CD4-positive, alpha-beta T cell (primary cell): Measurements from ENCODE around the gene ITGAL. TPM values are rescaled to one million over a fixed set of nuclear protein-coding genes. Genes with fewer than 3 reads are reported as not detected.
"Not testable (repeated sequence)": the region's sequence is repeated elsewhere in the genome, so short reads cannot be mapped to it uniquely, and the experiment has no call there.

Source experiments
- ATAC-seq: fragments of 200-7000 bp; cut with Tn5 transposase; one replicate; pipeline ENCODE4 v1.10.0; 2022; ENCODE audit warnings: mild to moderate bottlenecking; ENCODE audit not compliant: poor library complexity
- CTCF ChIA-PET: fragments of 350-600 bp; sonication (Branson Sonifier 250); formaldehyde crosslinking; loops from one replicate; lab custom pipeline; 2021; ENCODE audit warnings: antibody characterized with exemption, inconsistent platforms; lab: Charles Lee
- POLR2A ChIA-PET: fragments of 350-600 bp; sonication (Branson Sonifier 250); formaldehyde crosslinking; loops from one replicate; lab custom pipeline; 2021; ENCODE audit warnings: antibody characterized with exemption, inconsistent platforms; lab: Charles Lee
- DNase-seq, 14 experiments: peaks; one replicate each; pipeline ENCODE4 v3.0.0-alpha.2; 2013 to 2020; ENCODE audit warnings: mixed read lengths in 2 of 14
- H3K27ac ChIP-seq, 2 donors: one replicate each; pipeline versions ENCODE4 v1.5.1 to v1.7.0; 2013; ENCODE audit warnings: low read length in 2 of 2, low read depth in 1 of 2, mild to moderate bottlenecking in 1 of 2
- H3K27me3 ChIP-seq, 2 experiments: 1 replicate in 1 of 2; 2 replicates in 1 of 2; pipeline versions ENCODE4 v1.6.1 to v1.7.0; 2013; ENCODE audit warnings: low read length in 2 of 2, control low read depth in 1 of 2, mild to moderate bottlenecking in 1 of 2, moderate library complexity in 1 of 2; ENCODE audit not compliant: insufficient read depth in 2 of 2, control insufficient read depth in 1 of 2
- H3K36me3 ChIP-seq: one replicate; pipeline ENCODE4 v1.6.1; 2013; ENCODE audit warnings: low read length, control low read depth; ENCODE audit not compliant: insufficient read depth
- H3K4me1 ChIP-seq: one replicate; pipeline ENCODE4 v1.6.1; 2013; ENCODE audit warnings: low read length, control low read depth; ENCODE audit not compliant: insufficient read depth
- H3K4me3 ChIP-seq: one replicate; pipeline ENCODE4 v1.5.1; 2013; ENCODE audit warnings: mild to moderate bottlenecking, low read length, moderate library complexity
- H3K9me3 ChIP-seq, 2 experiments: 1 replicate in 1 of 2; 2 replicates in 1 of 2; pipeline versions ENCODE4 v1.6.1 to v1.7.0; 2013; ENCODE audit warnings: low read length in 2 of 2, mild to moderate bottlenecking in 2 of 2, control low read depth in 1 of 2, moderate library complexity in 1 of 2; ENCODE audit not compliant: control insufficient read depth in 1 of 2, insufficient read depth in 1 of 2
- H3K27ac Mint-ChIP-seq: one replicate; pipeline ENCODE4 v1.8.0; 2020; ENCODE audit warnings: mixed read lengths
- H3K27me3 Mint-ChIP-seq: one replicate; pipeline ENCODE4 v1.8.0; 2021; ENCODE audit warnings: mixed read lengths
- H3K36me3 Mint-ChIP-seq: one replicate; pipeline ENCODE4 v1.8.0; 2021; ENCODE audit warnings: low read depth, mixed read lengths
- H3K4me1 Mint-ChIP-seq: one replicate; pipeline ENCODE4 v1.8.0; 2021; ENCODE audit warnings: low read depth, mixed read lengths
- H3K4me3 Mint-ChIP-seq: one replicate; pipeline ENCODE4 v1.8.0; 2020; ENCODE audit warnings: mild to moderate bottlenecking, mixed read lengths
- H3K9me3 Mint-ChIP-seq: one replicate; pipeline ENCODE4 v1.8.0; 2020; ENCODE audit warnings: mixed read lengths
- CTCF ChIP-seq: fragments of 200-600 bp; IDR thresholded peaks from one replicate; pipeline ENCODE4 v1.8.0; 2022; ENCODE audit warnings: antibody characterized with exemption, mild to moderate bottlenecking
- intact Hi-C, 2 experiments: fragments of 100-400 bp; cut with DNase I in 1 of 2; cut with micrococcal nuclease in 1 of 2; formaldehyde crosslinking; loops; one replicate each; pipeline versions ENCODE4 v1.15.1 to v1.9.0; 2023 to 2025; cut with DNase I, micrococcal nuclease
- total RNA-seq, 174 experiments: library from RNA in 2 of 174; stranded (reverse) in 2 of 174; gene quantifications; one replicate each; pipeline ENCODE4 v1.2.3 and lab custom pipeline; 2021 to 2026

Gene ITGAL
- total RNA-seq, 2 experiments from 2014 or later: 186 to 187 TPM

DNA sequence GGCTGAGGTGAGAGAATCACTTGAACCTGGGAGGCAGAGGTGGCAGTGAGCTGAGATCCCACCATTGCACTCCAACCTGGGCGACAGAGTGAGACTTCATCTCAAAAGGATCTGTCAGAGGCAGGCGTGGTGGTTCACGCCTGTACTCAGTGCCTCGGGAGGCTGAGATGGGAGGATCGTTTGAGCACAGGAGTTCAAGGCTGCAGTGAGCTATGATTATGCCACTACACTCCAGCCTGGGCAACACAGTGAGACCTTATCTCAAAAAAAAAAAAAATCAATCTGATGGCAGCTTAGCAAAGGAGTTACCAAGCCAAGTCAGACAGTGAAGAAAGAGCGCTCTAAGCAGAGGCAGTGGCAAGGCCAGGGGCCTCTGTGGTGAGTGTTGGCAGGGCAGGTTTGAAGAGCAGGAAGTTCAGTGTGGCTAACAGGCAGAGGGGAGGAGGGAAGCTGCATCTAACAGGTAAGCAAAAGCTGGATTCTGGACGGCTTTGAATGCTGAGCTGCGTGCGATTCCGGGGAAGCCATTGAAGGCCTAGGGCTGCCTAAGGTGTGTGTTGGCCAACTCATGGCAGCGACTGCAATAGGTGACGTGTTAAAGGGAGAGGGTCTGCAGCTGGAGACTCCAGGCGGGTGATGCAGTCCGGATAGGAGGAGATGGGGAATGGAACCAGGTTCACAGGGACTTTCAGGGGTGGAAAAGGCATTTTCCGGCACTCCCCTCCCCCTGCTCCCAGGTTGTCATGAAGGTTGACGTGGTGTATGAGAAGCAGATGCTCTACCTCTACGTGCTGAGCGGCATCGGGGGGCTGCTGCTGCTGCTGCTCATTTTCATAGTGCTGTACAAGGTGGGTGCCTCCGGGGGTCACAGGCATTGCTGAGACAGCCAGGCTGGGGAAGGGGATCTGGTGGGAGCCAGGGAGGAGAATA is 46.8 kb downstream of the ITGAL start:
- ATAC-seq: no peak
- Histone ChIP-seq H3K27me3 (no peaks in the 10 kb centered on the region), H3K27ac (peak overlapping the region in 1 of 2 donors; percentile 13), H3K36me3 (peaks cover 74% of the 10 kb centered on the region), H3K4me1 (peaks cover 6% of the 10 kb centered on the region), H3K9me3 (no peaks in the 10 kb centered on the region), H3K4me3 (no peak overlapping the region)
- intact Hi-C loops: loop anchor here in 1 of 2 experiments (2.0 to 5.0 kb wide), 2 partner anchors 21 to 37 kb away; no protein-coding TSS in a partner anchor
- CTCF ChIA-PET: interaction anchor here (1.2 kb wide), 1 partner anchor 89 kb away, joined by 5 read pairs; the partner anchor contains the start of gene DCTPP1
- no peak for DNase-seq
- H3K27me3 Mint-ChIP-seq: no peaks in the 10 kb centered on the region
- TF ChIP-seq CTCF: no peak
- H3K4me3 Mint-ChIP-seq: no peak overlapping the region
- H3K36me3 Mint-ChIP-seq: peaks cover 79% of the 10 kb centered on the region
- no peaks in the 10 kb centered on the region for H3K9me3 Mint-ChIP-seq
- H3K4me1 Mint-ChIP-seq: no peaks in the 10 kb centered on the region
- peak overlapping the region; percentile 63 for H3K27ac Mint-ChIP-seq
- POLR2A ChIA-PET: interaction anchor here (1.0 to 1.9 kb wide), 3 partner anchors 8 to 38 kb away, joined by 3 to 7 read pairs (median 6); no protein-coding TSS in a partner anchor

GRCh38 chr16:30521476-30521872 is 48.9 kb downstream of the ITGAL start:
- DNase-seq (no peak), ATAC-seq (no peak)
- no peaks in the 10 kb centered on the region for H3K27me3 Mint-ChIP-seq
- no peak overlapping the region for H3K4me3 Mint-ChIP-seq
- H3K9me3 Mint-ChIP-seq: no peaks in the 10 kb centered on the region
- ChIA-PET POLR2A (interaction anchor here (0.6 to 1.2 kb wide), 4 partner anchors 13 to 363 kb away, joined by 3 to 4 read pairs (median 4); partner anchors contain the start of gene ZNF747), CTCF (no interaction called here)
- peaks cover 58% of the 10 kb centered on the region for H3K36me3 Mint-ChIP-seq
- H3K27me3 ChIP-seq: no peaks in the 10 kb centered on the region
- intact Hi-C loops: no loop called here
- no peaks in the 10 kb centered on the region for H3K9me3 ChIP-seq
- H3K36me3 ChIP-seq: peaks cover 54% of the 10 kb centered on the region
- H3K27ac ChIP-seq: no peak overlapping the region
- H3K4me3 ChIP-seq: no peak overlapping the region
- no peak for TF ChIP-seq CTCF
- H3K27ac Mint-ChIP-seq: no peak overlapping the region
- H3K4me1 Mint-ChIP-seq: peaks cover 4% of the 10 kb centered on the region
- H3K4me1 ChIP-seq: peaks cover 14% of the 10 kb centered on the region

DNA sequence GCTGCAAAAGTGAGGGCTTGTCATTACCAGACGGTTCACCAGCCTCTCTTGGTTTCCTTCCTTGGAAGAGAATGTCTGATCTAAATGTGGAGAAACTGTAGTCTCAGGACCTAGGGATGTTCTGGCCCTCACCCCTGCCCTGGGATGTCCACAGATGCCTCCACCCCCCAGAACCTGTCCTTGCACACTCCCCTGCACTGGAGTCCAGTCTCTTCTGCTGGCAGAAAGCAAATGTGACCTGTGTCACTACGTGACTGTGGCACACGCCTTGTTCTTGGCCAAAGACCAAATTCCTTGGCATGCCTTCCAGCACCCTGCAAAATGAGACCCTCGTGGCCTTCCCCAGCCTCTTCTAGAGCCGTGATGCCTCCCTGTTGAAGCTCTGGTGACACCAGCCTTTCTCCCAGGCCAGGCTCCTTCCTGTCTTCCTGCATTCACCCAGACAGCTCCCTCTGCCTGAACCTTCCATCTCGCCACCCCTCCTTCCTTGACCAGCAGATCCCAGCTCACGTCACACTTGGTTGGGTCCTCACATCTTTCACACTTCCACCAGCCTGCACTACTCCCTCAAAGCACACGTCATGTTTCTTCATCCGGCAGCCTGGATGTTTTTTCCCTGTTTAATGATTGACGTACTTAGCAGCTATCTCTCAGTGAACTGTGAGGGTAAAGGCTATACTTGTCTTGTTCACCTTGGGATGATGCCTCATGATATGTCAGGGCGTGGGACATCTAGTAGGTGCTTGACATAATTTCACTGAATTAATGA is 49.5 kb downstream of the ITGAL start:
- CTCF ChIA-PET: no interaction called here
- no peak for ATAC-seq
- no peaks in the 10 kb centered on the region for H3K9me3 Mint-ChIP-seq
- H3K4me1 Mint-ChIP-seq: peaks cover 4% of the 10 kb centered on the region
- no peak overlapping the region for H3K4me3 Mint-ChIP-seq
- H3K27me3 ChIP-seq: no peaks in the 10 kb centered on the region
- TF ChIP-seq CTCF: no peak
- no peaks in the 10 kb centered on the region for H3K9me3 ChIP-seq
- no peak for DNase-seq
- POLR2A ChIA-PET: interaction anchor here (0.6 to 4.0 kb wide), 5 partner anchors 13 to 92 kb away, joined by 3 to 22 read pairs (median 3); partner anchors contain the start of genes DCTPP1 and ZNF747
- peak overlapping the region; percentile 22 for H3K27ac Mint-ChIP-seq
- peaks cover 48% of the 10 kb centered on the region for H3K36me3 ChIP-seq
- intact Hi-C loops: no loop called here
- H3K27me3 Mint-ChIP-seq: no peaks in the 10 kb centered on the region
- peaks cover 52% of the 10 kb centered on the region for H3K36me3 Mint-ChIP-seq
- peaks cover 17% of the 10 kb centered on the region for H3K4me1 ChIP-seq
- no peak overlapping the region for H3K4me3 ChIP-seq
- no peak overlapping the region for H3K27ac ChIP-seq

DNA sequence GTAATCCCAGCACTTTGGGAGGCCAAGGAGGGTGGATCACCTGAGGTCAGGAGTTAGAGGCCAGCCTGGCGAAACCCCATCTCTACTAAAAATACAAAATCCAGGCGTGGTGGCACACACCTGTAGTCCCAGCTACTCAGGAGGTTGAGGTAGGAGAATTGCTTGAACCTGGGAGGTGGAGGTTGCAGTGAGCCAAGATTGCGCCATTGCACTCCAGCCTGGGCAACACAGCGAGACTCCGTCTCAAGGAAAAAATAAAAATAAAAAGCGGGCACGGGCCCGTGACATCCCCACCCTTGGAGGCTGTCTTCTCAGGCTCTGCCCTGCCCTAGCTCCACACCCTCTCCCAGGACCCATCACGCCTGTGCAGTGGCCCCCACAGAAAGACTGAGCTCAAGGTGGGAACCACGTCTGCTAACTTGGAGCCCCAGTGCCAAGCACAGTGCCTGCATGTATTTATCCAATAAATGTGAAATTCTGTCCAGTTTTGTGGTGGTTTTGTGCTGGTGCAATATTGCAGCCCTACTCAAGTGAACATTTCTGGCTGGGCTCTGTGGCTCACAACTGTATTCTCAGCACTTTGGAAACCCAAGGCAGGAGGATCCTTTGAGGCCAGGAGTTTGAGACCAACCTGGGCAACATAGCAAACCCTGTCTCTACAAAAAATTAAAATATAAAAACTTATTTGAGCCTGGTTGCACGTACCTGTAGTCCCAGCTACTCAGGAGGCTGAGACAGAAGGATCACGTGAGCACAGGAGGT is 50.3 kb downstream of the ITGAL start:
- Histone ChIP-seq H3K4me1 (peaks cover 25% of the 10 kb centered on the region), H3K36me3 (peaks cover 40% of the 10 kb centered on the region)
- H3K27me3 Mint-ChIP-seq, H3K4me3 Mint-ChIP-seq, DNase-seq, ATAC-seq, H3K9me3 ChIP-seq, intact Hi-C loops, H3K27ac ChIP-seq, H3K27me3 ChIP-seq, H3K9me3 Mint-ChIP-seq, H3K4me3 ChIP-seq: not testable (repeated sequence)
- CTCF ChIA-PET: interaction anchor here (0.6 kb wide), 1 partner anchor 26 kb away, joined by 3 read pairs; no protein-coding TSS in a partner anchor
- H3K36me3 Mint-ChIP-seq: peaks cover 44% of the 10 kb centered on the region
- H3K27ac Mint-ChIP-seq: peak overlapping the region; percentile 22
- H3K4me1 Mint-ChIP-seq: peaks cover 11% of the 10 kb centered on the region
- POLR2A ChIA-PET: interaction anchor here (1.0 to 4.0 kb wide), 4 partner anchors 12 to 93 kb away, joined by 3 to 22 read pairs (median 3); partner anchors contain the start of genes DCTPP1 and ZNF747
